ENCODE results near the gene COL12A1. TPM values are rescaled to one million over a fixed set of nuclear protein-coding genes. Genes with fewer than 3 reads are reported as not detected.
"Not testable (repeated sequence)": the region's sequence is repeated elsewhere in the genome, so short reads cannot be mapped to it uniquely, and the experiment has no call there.

COL12A1 gene
- polyA plus RNA-seq, 4 donors = 78.5 to 141 (median 82.6) TPM

- not testable (repeated sequence) for DNase-seq (ENCODE audit: low read depth in 4 of 4, low spot score in 3 of 4)
These were observed 19.3 kb downstream of the COL12A1 start for GRCh38 chr6:75186581-75186980.

GRCh38 chr6:75183099-75183541 lies 22.7 kb downstream of the COL12A1 start:
- DNase-seq (ENCODE audit: low read depth in 4 of 4, low spot score in 3 of 4) = no peak

- DNase-seq (ENCODE audit: low read depth in 4 of 4, low spot score in 3 of 4) = no peak
These were observed 25.0 kb downstream of the COL12A1 start for GRCh38 chr6:75180864-75181263.

- DNase-seq (ENCODE audit: low read depth in 4 of 4, low spot score in 3 of 4) = no peak
These were observed 27.1 kb downstream of the COL12A1 start for GRCh38 chr6:75178757-75179156.

- no peak for DNase-seq (ENCODE audit: low read depth in 4 of 4, low spot score in 3 of 4)
These were observed 29.7 kb downstream of the COL12A1 start for GRCh38 chr6:75176076-75176582.

- DNase-seq (ENCODE audit: low read depth in 4 of 4, low spot score in 3 of 4) = no peak
These were observed 33.9 kb downstream of the COL12A1 start for GRCh38 chr6:75171986-75172385.

- DNase-seq (ENCODE audit: low read depth in 4 of 4, low spot score in 3 of 4) = no peak
These were observed 34.3 kb downstream of the COL12A1 start for GRCh38 chr6:75171567-75171966.

- peak in 2 of 4 donors; percentile 12 to 33 for DNase-seq (ENCODE audit: low read depth in 4 of 4, low spot score in 3 of 4)
These were observed 34.9 kb downstream of the COL12A1 start for GRCh38 chr6:75170691-75171560.

- DNase-seq (ENCODE audit: low read depth in 4 of 4, low spot score in 3 of 4) = no peak
These were observed 35.9 kb downstream of the COL12A1 start for GRCh38 chr6:75169689-75170586.

- no peak for DNase-seq (ENCODE audit: low read depth in 4 of 4, low spot score in 3 of 4)
These were observed 38.0 kb downstream of the COL12A1 start for GRCh38 chr6:75167851-75168250.

GRCh38 chr6:75167325-75167724 lies 38.5 kb downstream of the COL12A1 start:
- peak in 1 of 4 donors; percentile 22 for DNase-seq (ENCODE audit: low read depth in 4 of 4, low spot score in 3 of 4)

- no peak for DNase-seq (ENCODE audit: low read depth in 4 of 4, low spot score in 3 of 4)
These were observed 39.1 kb downstream of the COL12A1 start for GRCh38 chr6:75166773-75167172.

GRCh38 chr6:75166236-75166635 lies 39.6 kb downstream of the COL12A1 start:
- no peak for DNase-seq (ENCODE audit: low read depth in 4 of 4, low spot score in 3 of 4)

GRCh38 chr6:75158176-75158575 lies 47.7 kb downstream of the COL12A1 start:
- DNase-seq (ENCODE audit: low read depth in 4 of 4, low spot score in 3 of 4) = no peak

GRCh38 chr6:75157336-75157735 lies 48.5 kb downstream of the COL12A1 start:
- no peak for DNase-seq (ENCODE audit: low read depth in 4 of 4, low spot score in 3 of 4)

- DNase-seq (ENCODE audit: low read depth in 4 of 4, low spot score in 3 of 4) = no peak
These were observed 49.5 kb downstream of the COL12A1 start for GRCh38 chr6:75156186-75156878.

- DNase-seq (ENCODE audit: low read depth in 4 of 4, low spot score in 3 of 4) = no peak
These were observed 50.2 kb downstream of the COL12A1 start for GRCh38 chr6:75155631-75156030.

GRCh38 chr6:75154973-75155372 lies 50.9 kb downstream of the COL12A1 start:
- no peak for DNase-seq (ENCODE audit: low read depth in 4 of 4, low spot score in 3 of 4)

- no peak for DNase-seq (ENCODE audit: low read depth in 4 of 4, low spot score in 3 of 4)
These were observed 55.0 kb downstream of the COL12A1 start for GRCh38 chr6:75150685-75151412.

GRCh38 chr6:75149696-75150095 lies 56.2 kb downstream of the COL12A1 start:
- DNase-seq (ENCODE audit: low read depth in 4 of 4, low spot score in 3 of 4) = no peak
